Mesendoderm (in vitro differentiated cells): ENCODE measurements around the gene STX8.

Experiments used
- DNase-seq: peaks from one replicate; pipeline ENCODE4 v3.0.0; 2013
- H2AK5ac ChIP-seq: 2 replicates; pipeline ENCODE4 v1.6.1; 2013; ENCODE audit warnings: low read length, inconsistent platforms
- H2BK120ac ChIP-seq: 2 replicates; pipeline ENCODE4 v1.6.1; 2013; ENCODE audit warnings: low read depth, mild to moderate bottlenecking, low read length, moderate library complexity, mixed read lengths
- H2BK15ac ChIP-seq: replicated peaks from 2 replicates; pipeline ENCODE4 v1.6.1; 2013; ENCODE audit warnings: low read depth, mild to moderate bottlenecking, moderate library complexity
- H2BK5ac ChIP-seq: 2 replicates; pipeline ENCODE4 v1.6.1; 2013; ENCODE audit warnings: low read length, inconsistent platforms
- H3K18ac ChIP-seq: 2 replicates; pipeline ENCODE4 v1.6.1; 2013; ENCODE audit warnings: mild to moderate bottlenecking, low read length, mixed read lengths
- H3K23ac ChIP-seq: one replicate; pipeline ENCODE4 v1.6.1; 2013; ENCODE audit warnings: low read length
- H3K27ac ChIP-seq: 2 replicates; pipeline ENCODE4 v1.5.1; 2013; ENCODE audit warnings: low read depth, mild to moderate bottlenecking, inconsistent platforms, low read length, moderate library complexity
- H3K27me3 ChIP-seq: 2 replicates; pipeline ENCODE4 v1.6.1; 2013; ENCODE audit warnings: low read length, control low read depth, mild to moderate bottlenecking, inconsistent platforms; ENCODE audit not compliant: insufficient read depth, poor library complexity
- H3K36me3 ChIP-seq: 2 replicates; pipeline ENCODE4 v1.6.1; 2013; ENCODE audit warnings: low read length, inconsistent platforms; ENCODE audit not compliant: control insufficient read depth, insufficient read depth
- H3K4ac ChIP-seq: one replicate; pipeline ENCODE4 v1.6.1; 2013; ENCODE audit warnings: low read depth, mild to moderate bottlenecking, low read length, moderate library complexity
- H3K4me1 ChIP-seq: 2 replicates; pipeline ENCODE4 v1.6.1; 2013; ENCODE audit warnings: low read depth, low read length, inconsistent platforms; ENCODE audit not compliant: control insufficient read depth
- H3K4me2 ChIP-seq: 2 replicates; pipeline ENCODE4 v1.6.1; 2013; ENCODE audit warnings: low read length
- H3K4me3 ChIP-seq: 2 replicates; pipeline ENCODE4 v1.5.1; 2013; ENCODE audit warnings: mild to moderate bottlenecking, low read length
- H3K56ac ChIP-seq: one replicate; pipeline ENCODE4 v1.6.1; 2013; ENCODE audit warnings: low read length
- H3K79me1 ChIP-seq: 2 replicates; pipeline ENCODE4 v1.6.1; 2013; ENCODE audit warnings: low read length, inconsistent platforms
- H3K79me2 ChIP-seq: 2 replicates; pipeline ENCODE4 v1.6.1; 2013; ENCODE audit warnings: mild to moderate bottlenecking, low read length; ENCODE audit not compliant: control insufficient read depth, insufficient read depth
- H3K9ac ChIP-seq: 2 replicates; pipeline ENCODE4 v1.6.1; 2013; ENCODE audit warnings: low read length, inconsistent platforms
- H4K5ac ChIP-seq: one replicate; pipeline ENCODE4 v1.6.1; 2013; ENCODE audit warnings: low read length
- H4K8ac ChIP-seq: one replicate; pipeline ENCODE4 v1.6.1; 2013; ENCODE audit warnings: low read depth, mild to moderate bottlenecking, control low read depth, low read length, moderate library complexity
- WGBS: extraction: QIAGEN DNeasy Blood & Tissue Kit; methylation state at CpG from one replicate; pipeline ENCODE4 v1.1.7; 2013; ENCODE audit warnings: low lambda C conversion rate, missing lambda C conversion rate; ENCODE audit not compliant: insufficient coverage; ENCODE audit errors: extremely low coverage; 5-methylcytosine and 5-hydroxymethylcytosine counted together

STX8 gene

GRCh38 chr17:9371019-9371418 is 204.6 kb downstream of the STX8 start:
- no peak overlapping the region for H3K4me2 ChIP-seq
- H2BK15ac ChIP-seq = no peak overlapping the region
- no peaks in the 10 kb centered on the region for H3K4me1 ChIP-seq
- no peak overlapping the region for H2BK120ac ChIP-seq
- H4K8ac ChIP-seq = no peak overlapping the region
- no peak overlapping the region for H4K5ac ChIP-seq
- no peak overlapping the region for H3K23ac ChIP-seq
- WGBS = no CpG with 5 or more reads among the region's 4 CpGs
- H3K79me1 ChIP-seq = no peaks in the 10 kb centered on the region
- no peak for DNase-seq
- H3K18ac ChIP-seq = no peak overlapping the region
- no peak overlapping the region for H3K9ac ChIP-seq
- no peak overlapping the region for H3K4me3 ChIP-seq
- H3K36me3 ChIP-seq = no peaks in the 10 kb centered on the region
- H3K56ac ChIP-seq = no peak overlapping the region
- H3K4ac ChIP-seq = no peak overlapping the region
- no peak overlapping the region for H3K27ac ChIP-seq
- no peaks in the 10 kb centered on the region for H3K79me2 ChIP-seq
- H3K27me3 ChIP-seq = no peaks in the 10 kb centered on the region
- no peak overlapping the region for H2BK5ac ChIP-seq
- no peak overlapping the region for H2AK5ac ChIP-seq

DNA sequence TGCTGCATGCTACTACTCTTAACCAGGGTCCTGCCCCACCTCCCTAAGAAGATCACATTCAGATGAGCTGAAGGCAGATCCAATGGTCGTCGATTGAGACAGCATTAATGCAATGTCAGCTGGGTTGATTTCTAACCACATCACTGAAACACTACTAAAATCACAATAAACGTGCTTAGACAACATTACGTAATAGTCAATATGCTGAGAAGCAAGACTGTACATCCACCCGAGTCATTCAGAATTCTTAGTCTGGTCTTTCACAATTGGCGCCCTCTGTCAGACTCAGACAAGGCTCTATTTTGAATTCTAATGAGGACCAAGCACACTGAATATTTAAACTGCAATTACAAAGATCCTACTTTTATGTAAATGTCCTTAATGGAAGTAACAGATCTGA is 205.2 kb downstream of the STX8 start:
- H3K9ac ChIP-seq = no peak overlapping the region
- no peak overlapping the region for H3K4me3 ChIP-seq
- H2BK5ac ChIP-seq = no peak overlapping the region
- H3K79me2 ChIP-seq = no peaks in the 10 kb centered on the region
- no peak overlapping the region for H3K4me2 ChIP-seq
- no peak overlapping the region for H3K18ac ChIP-seq
- H4K5ac ChIP-seq = no peak overlapping the region
- no peaks in the 10 kb centered on the region for H3K36me3 ChIP-seq
- no peak overlapping the region for H4K8ac ChIP-seq
- no peaks in the 10 kb centered on the region for H3K79me1 ChIP-seq
- no peaks in the 10 kb centered on the region for H3K27me3 ChIP-seq
- H3K4ac ChIP-seq = no peak overlapping the region
- no peak overlapping the region for H3K23ac ChIP-seq
- no peak overlapping the region for H2BK120ac ChIP-seq
- H3K4me1 ChIP-seq = no peaks in the 10 kb centered on the region
- H3K27ac ChIP-seq = no peak overlapping the region
- no peak overlapping the region for H2AK5ac ChIP-seq
- no peak overlapping the region for H3K56ac ChIP-seq
- WGBS = no CpG with 5 or more reads among the region's 6 CpGs
- H2BK15ac ChIP-seq = no peak overlapping the region
- DNase-seq = no peak

GRCh38 chr17:9368631-9369030 is 207.0 kb downstream of the STX8 start:
- Histone ChIP-seq H3K4ac (no peak overlapping the region), H3K4me1 (no peaks in the 10 kb centered on the region), H3K4me3 (no peak overlapping the region), H3K4me2 (no peak overlapping the region), H3K79me1 (no peaks in the 10 kb centered on the region), H2AK5ac (no peak overlapping the region), H3K56ac (no peak overlapping the region), H3K23ac (no peak overlapping the region), H3K36me3 (no peaks in the 10 kb centered on the region), H2BK15ac (no peak overlapping the region), H2BK120ac (no peak overlapping the region), H3K27ac (no peak overlapping the region), H4K5ac (no peak overlapping the region), H2BK5ac (no peak overlapping the region), H4K8ac (no peak overlapping the region), H3K18ac (no peak overlapping the region), H3K9ac (no peak overlapping the region), H3K27me3 (no peaks in the 10 kb centered on the region), H3K79me2 (no peaks in the 10 kb centered on the region)
- DNase-seq = no peak
- no CpG with 5 or more reads among the region's 4 CpGs for WGBS

- H4K8ac ChIP-seq = no peak overlapping the region
- no CpG with 5 or more reads among the region's 2 CpGs for WGBS
- no peak overlapping the region for H3K56ac ChIP-seq
- H3K79me1 ChIP-seq = no peaks in the 10 kb centered on the region
- no peak overlapping the region for H4K5ac ChIP-seq
- H2AK5ac ChIP-seq = no peak overlapping the region
- no peak overlapping the region for H2BK120ac ChIP-seq
- H2BK15ac ChIP-seq = no peak overlapping the region
- H3K23ac ChIP-seq = no peak overlapping the region
- H3K27ac ChIP-seq = no peak overlapping the region
- no peaks in the 10 kb centered on the region for H3K79me2 ChIP-seq
- H3K27me3 ChIP-seq = no peaks in the 10 kb centered on the region
- H3K4me3 ChIP-seq = no peak overlapping the region
- H2BK5ac ChIP-seq = no peak overlapping the region
- no peak overlapping the region for H3K4ac ChIP-seq
- H3K4me1 ChIP-seq = no peaks in the 10 kb centered on the region
- H3K4me2 ChIP-seq = no peak overlapping the region
- DNase-seq = no peak
- H3K18ac ChIP-seq = no peak overlapping the region
- H3K9ac ChIP-seq = no peak overlapping the region
- no peaks in the 10 kb centered on the region for H3K36me3 ChIP-seq
Observed at GRCh38 chr17:9367156-9367555, 208.5 kb downstream of the STX8 start.

DNA sequence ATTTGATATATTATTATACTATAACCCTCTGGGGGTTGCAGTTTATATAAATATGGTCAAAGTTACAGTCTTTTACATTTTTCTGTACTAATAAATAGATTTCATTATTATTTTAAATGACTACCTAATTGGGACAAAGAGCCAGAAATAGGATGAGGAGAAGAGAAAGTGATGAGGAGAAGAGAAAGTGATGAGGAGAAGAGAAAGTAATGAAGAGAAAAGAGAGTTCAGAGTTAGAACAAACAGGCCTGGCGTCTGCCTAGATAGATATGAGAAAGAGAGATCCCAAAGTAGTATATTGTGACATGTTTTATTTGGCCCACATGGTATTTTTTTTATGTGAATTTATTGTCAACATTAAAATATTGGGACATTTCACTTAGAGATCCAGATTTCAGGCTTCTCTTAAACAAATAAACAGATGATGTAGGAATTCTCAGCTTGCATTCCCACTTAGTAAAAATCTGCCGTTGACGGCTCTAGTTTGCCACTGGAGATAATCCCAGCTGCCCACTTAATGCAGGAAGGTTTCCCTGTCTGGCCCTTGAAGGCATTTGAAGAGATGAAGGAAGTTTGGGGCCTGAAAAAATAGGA is 210.7 kb downstream of the STX8 start:
- no peak overlapping the region for H3K4me2 ChIP-seq
- H2BK5ac ChIP-seq = no peak overlapping the region
- no peak overlapping the region for H4K8ac ChIP-seq
- H2AK5ac ChIP-seq = no peak overlapping the region
- H2BK120ac ChIP-seq = no peak overlapping the region
- H3K79me2 ChIP-seq = no peaks in the 10 kb centered on the region
- no peak overlapping the region for H2BK15ac ChIP-seq
- H3K56ac ChIP-seq = no peak overlapping the region
- no peak for DNase-seq
- WGBS = no CpG with 5 or more reads among the region's 3 CpGs
- no peaks in the 10 kb centered on the region for H3K4me1 ChIP-seq
- no peak overlapping the region for H3K23ac ChIP-seq
- no peak overlapping the region for H4K5ac ChIP-seq
- H3K27ac ChIP-seq = no peak overlapping the region
- H3K9ac ChIP-seq = no peak overlapping the region
- H3K27me3 ChIP-seq = no peaks in the 10 kb centered on the region
- no peaks in the 10 kb centered on the region for H3K36me3 ChIP-seq
- no peak overlapping the region for H3K4me3 ChIP-seq
- no peak overlapping the region for H3K18ac ChIP-seq
- no peak overlapping the region for H3K4ac ChIP-seq
- no peaks in the 10 kb centered on the region for H3K79me1 ChIP-seq
